HG03159 (cell line): ENCODE measurements around the gene PLD3.
A peak's percentile ranks its signal among the peaks of the same experiment; 100 is the strongest.
"Not testable (repeated sequence)": the region's sequence is repeated elsewhere in the genome, so short reads cannot be mapped to it uniquely, and the experiment has no call there.

Source experiments
- ATAC-seq: cut with Tn5 transposase; IDR thresholded peaks from one replicate; pipeline ENCODE4 v1.9.1; 2021; ENCODE audit warnings: mild to moderate bottlenecking, moderate library complexity; ENCODE audit not compliant: unreplicated experiment

PLD3 gene

DNA sequence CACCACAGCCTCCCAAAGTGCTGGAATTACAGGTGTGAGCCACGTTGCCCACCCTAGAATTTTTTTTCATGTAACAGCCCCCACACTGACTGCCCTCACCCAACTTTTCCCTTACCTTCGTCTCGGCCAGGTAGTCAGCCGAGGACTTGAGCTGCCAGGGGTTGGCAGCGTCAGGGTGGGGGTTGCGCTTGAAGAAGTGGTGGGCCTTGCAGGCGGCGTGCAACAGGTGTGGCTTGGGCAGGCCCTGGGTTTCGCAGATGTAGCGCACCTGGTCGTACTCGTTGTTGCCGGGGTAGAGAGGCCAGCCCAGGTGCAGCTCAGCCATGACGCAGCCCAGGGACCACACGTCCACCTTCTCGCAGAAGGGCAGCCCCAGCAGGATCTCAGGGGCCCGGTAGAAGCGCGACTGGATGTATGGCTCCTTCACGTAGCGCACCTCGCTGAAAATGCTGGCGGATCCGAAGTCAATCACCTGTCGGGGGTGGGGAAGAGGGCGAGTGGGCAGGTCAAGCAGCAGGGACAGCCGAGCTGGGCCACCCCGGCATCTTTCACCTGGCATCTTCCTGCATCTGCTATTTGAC lies 35.3 kb downstream of the PLD3 start:
- no peak for ATAC-seq

DNA sequence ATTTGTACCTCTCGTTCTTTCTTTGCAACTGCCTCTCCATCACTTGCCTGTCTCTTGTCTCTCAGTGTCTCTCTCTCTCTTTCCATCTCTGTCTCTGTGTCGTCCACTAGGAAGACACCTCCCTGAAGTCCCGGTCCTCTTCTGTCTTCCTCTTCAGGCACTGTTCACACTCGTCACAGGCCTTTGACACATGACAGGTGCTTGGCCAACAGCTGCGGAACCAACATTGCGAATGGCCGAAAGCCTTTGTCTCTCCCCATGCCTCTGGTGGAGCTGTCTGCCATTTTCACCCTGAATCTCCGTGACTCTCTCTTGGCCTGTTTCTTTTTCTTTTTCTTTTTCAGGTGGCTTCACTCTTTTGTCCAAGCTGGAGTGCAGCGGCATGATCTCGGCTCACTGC lies 38.7 kb downstream of the PLD3 start:
- ATAC-seq, result no peak

DNA sequence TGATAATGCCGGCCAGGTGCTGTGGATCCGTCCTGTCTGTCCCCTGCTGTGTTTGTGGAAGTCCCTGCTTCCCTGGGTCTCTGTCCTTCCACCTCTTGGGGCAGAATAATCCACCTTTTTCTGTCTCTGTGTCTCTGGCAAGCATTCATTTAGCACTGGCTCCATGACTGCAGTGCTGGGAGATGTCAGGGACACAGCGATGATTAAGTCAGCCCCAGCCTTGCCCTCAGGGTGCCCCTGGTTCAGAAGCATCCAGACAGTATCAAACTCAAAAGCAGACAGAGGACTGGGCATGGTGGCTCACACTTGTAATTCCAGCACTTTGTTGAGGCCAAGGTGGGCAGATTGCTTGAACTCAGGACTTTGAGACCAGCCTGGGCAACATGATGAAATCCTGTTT lies 40.0 kb downstream of the PLD3 start:
- no peak for ATAC-seq

DNA sequence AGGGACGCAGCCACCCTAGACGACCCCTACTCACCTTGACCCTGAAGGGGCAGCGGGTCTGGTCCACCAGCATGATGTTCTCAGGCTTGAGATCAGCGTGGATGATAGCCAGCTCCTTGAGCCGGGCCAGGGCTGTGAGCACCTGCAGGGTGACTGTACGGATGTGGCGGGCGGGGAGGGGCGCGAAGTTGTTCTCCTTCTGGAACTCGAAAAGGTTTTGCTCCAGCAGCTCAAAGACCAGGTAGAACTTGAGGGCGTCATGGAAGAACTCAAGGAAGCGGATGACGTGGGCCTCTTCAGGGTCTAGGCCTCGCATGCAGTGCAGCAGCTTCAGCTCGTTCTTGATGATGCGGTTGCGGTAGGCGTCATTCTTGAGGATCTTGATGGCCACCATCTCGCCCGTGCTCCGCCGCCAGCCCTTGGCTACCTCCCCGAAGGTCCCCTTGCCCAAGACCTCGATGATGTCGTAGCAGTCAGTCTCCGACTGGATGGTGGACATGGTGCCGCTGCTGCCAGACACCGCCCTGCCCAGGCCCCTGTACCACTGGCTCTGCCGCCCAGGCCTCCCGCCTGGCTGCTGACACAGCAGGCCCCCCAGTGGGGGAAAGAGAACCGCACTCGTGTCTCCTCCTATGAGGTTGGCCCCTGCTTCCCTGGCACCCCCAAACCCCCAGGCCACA lies 41.0 kb downstream of the PLD3 start:
- ATAC-seq, result no peak

DNA sequence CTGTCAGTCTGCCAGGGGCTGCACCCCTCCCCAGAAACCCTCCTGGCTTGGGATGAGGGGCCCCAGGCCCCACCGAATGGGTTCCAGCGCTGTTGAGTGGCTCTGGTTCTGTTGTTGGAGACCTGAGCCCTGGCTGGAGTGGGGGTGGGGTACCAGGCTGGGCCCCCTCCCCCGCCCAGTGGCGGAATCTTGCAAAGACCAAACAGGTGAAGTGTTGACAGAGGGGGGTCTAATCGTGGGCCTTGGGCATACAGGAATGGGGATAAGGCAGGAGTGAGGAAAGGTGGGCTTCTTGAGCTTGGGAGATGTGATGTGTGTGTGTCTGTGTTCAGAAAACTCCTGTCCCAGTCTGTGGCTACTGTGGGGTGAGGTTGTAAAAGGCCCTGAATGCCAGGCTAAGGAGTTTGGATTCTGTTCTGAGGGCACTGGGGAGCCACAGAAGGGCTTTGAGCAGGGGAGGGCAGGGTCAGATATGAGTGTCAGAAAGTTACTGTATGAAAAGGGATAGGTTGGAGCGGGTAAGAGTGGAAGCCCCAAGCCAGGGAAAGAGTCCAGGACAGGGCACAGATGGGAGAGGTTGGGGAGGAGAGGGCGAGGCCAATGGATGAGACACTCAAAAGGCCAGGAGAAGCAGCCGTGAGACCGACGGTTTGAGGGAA lies 41.7 kb downstream of the PLD3 start, which contains the start of gene HIPK4:
HIPK4 (minus strand) TSS at position 98 of the 659 bp plus-strand sequence. CDS start 279 bp downstream, outside the sequence.
- ATAC-seq, result no peak

DNA sequence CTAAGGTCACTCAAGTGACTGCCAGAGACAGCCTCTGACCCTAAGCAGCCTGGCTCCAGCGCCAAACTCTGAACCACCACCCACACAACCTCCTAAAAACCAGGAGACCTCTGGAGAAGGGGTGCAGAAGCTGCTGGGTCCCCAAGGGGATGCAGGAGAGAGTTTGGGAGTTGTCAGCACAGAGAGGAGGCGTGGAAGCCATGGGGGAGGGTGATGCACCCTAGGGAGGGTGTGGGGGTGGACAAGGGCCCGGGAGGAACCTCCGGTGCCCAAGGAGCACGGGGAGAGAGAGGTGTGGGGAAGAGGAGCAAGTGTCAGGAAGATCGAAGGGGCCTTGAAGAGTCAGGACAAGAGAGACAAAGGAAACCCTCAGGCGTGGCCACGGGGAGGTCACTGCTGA lies 43.6 kb downstream of the PLD3 start:
- no peak for ATAC-seq

DNA sequence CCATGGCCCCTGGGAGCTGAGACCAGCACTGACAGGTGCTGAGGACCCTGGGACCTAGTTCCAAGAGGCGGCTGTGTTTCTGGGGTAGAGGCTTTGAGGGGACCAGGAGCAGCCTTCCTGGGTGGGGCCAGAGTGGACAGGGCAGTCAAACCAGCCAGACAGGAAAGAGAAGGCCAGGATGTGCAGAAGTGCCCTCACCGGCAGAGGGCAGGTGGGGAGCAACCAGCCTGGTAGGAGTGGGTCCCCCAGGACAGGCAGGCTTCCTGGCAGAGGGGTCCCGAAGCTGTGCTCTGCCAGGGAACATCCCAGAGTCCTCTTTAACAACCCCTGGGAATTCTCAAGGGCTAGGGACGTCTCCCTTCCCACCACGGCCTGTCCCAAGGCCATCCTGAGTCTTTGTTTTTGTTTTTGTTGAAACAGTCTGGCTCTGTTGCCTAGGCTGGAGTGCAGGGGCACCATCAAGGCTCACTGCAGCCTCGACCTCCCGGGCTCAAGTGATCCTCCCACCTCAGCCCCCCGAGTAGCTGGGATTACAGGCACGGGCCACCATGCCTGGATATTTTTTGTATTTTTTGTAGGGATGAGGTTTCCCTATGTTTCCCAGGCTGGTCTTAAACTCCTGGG lies 44.5 kb downstream of the PLD3 start:
- ATAC-seq, result no peak

DNA sequence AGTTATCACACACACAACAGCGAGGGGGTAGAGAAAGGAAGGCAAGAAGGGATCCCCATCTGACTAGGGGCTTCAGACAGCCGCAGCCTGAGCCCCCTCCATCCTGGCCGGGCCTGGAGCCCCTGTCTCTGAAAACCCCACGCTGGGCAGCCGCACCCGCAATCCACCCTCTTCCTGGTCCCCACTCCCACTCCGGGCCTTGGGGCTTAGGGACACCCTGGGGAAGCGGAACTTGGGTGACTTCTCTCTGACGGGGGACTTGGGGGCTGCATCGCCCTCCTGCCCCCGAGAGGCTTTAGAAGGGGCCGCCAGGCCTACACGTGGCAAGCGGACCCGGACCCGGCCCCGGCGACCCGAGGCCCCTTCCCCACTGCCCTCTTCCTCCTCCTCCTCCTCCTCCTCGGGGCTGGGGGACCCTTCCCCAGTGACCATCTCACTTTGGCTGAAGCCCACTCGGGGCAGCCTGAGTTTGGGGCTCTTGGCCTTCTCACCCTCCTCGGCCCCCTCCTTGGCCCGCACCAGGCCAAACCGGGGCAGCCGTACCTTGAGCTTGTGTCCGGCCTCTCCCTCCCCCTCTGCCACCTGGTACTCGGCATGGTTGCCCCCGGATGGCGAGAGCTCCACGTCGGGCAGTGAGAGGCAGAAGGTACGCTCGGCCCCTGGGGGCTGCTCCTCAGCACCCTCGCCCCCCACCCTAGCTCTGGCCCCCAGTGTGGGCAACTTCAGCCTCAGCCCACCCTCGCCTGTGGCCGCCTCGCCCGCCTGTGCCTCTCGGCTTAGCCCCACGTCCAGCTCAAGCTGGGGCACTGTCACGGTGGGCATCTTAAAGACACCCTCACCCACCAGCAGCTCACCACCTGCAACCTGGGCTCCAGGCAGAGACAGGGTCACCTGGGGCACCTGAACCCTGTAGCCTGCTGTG lies 45.7 kb downstream of the PLD3 start:
- ATAC-seq, result no peak

DNA sequence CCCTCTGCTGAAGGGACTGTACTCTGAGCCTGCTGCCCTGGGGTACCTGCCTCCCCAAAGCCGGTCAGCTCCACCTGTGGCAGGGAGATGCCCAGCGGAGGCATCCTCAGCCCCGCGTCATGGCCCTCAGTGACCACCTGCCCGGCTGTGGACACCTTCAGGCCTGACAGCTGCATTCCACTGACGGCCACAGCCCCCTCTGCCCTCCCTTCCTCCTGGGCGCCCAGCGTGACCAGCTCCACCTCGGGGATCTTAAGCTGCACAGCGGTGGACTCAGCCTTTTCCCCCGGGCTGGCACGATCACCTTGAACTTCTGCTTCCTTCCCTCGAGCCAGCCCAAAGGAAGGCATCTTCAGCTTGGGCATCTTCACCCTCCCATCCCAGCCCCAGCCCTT lies 46.3 kb downstream of the PLD3 start:
- no peak for ATAC-seq

DNA sequence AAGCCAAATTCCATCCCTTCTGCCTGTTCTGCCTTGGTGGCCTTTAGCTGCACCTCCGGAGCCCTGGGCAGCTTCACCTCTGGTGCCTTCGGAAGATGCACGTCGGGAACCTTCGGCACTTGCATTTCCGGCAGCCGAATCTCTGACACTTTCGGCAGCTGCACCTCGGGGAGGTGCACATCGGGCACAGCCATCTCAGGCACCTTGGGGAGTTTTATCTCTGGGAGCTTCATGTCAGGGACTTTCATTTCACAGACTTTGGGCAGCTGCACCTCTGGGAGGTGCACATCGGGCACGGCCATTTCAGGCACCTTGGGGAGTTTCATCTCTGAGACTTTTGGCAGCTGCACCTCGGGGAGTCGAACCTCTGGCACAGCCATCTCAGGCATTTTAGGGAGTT lies 47.5 kb downstream of the PLD3 start:
- ATAC-seq, result no peak

DNA sequence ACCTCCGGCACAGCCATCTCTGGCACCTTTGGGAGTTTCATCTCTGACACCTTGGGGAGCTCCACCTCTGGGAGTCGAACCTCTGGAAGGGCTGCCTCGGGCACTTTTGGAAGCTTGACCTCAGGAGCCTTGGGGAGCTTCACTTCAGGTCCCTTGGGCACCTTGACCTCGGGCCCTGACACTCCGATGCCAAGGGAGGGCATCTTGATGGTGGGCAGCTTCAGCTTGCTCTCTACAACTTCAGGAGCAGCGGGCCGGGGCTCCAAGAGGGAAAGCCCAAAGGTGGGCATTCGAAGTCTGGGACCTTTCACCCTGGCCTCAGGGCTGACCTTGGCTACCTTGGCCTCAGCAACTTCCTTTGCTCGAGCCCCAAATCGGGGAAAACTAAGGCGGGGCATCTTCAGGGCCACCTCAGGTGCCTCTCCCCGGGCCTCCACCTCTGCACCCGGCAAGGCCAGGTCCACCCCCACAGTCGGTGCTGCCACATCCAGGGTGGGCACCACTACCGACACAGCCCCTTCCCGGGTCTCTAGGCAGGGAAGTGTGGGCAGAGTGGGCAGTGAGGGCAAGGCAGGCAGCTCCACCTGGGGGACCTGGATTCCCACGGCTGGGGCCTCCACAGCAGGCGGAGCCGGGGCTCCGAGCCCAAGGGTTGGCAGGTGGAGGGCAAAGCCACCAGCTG lies 48.5 kb downstream of the PLD3 start:
- no peak for ATAC-seq

DNA sequence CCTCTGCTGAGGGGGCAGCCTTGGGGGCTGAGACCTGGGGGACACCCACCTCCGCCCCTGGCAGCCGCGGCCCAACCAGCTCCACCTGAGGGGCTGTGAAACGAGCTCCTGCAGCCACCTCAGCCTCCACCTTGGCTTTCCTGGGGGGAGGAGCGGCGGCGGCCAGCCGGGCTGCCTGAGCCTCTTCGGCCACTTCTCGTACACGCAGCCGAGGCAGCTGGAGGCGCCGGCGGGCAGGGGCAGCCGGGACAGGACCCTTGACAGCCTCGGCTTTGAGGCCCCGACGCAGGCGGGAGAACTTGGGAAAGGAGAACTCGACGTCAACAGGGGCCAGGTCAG lies 49.0 kb downstream of the PLD3 start:
- ATAC-seq, result no peak

DNA sequence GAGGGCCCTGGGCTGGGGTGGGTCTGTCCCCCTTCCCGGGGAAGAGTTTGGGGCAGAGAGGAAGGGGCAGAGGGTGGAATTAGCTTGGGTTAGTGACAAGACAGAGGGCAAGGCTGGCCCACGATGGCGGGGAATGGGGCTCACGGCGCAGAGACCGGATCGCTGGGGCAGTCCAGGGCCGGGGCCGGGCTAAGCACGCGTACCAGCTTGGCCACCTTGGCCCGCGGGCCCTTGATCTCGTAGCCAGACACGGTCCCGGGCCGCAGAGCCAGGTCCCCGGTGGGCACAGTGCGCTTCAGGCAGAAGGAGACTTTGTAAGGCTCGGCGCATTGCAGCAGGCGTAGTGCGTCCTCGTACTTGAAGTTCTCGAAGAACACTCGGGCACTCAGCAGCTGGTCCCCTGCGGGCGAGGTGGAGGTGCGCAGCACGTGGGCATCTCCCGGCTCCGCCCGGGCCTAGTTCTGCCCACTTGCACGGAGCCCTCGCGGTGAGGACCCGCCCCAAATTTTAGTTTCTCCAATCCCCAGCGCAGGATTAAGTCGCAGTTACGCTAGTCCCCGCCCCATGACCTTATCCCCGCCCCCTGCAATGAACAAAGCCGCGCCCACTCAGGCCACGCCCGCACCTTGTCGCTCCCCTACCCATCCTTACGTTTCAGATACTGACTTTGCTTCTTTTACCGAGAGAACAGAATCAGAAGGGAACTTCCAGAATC lies 50.1 kb downstream of the PLD3 start:
- ATAC-seq, result no peak

DNA sequence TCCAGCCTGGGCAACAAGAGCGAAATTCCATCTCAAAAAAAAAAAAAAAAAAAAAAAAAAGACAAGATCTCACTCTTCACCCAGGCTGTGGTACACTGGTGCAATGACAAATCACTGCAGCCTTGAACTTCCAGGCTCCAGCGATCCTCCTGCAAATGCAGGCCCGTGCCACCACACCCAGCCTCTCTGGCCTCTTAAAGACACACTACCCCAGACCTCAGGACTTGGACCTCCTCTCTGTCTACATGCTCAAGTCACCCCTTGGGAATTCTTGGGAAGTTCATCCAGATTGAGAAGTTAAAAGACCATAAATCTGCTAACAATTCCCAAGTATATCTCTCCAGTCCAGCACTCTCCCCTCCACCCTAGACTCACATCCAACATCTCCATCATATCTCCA lies 52.1 kb downstream of the PLD3 start:
- no peak for ATAC-seq

DNA sequence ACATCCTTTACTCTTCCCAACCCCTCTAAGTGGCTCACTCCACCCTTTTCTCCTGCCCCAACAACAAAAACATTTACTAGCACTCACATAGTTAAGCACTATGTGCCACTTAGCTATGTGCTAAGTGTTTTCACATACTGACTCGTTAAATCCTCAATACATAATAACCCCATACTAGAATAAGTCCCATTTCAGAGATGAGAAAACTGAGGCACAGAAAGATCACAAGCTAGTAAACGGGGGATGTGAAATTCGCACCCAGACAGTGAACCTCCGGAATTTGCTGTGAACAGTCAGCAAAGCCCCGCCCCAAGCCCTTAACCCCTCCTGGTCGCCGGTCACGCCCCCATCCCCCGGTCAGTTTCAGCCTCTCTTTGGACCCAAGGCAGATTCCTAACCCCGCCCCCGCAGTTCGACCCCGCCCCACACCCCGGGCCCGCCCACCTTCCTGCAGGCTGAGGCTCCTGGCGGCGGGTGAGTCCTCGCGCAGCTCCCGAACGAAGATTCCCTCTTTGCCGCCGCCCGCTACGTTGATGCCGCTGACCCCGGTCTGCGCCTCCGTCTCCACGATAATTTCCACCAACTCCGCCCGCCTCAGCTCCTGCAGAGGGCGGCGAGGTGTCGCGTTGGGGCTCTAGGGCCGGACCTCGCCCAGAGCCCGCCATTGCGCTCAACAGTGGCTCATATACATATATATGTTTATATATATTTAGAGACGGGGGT lies 54.9 kb downstream of the PLD3 start:
- ATAC-seq, result peak; percentile 69

DNA sequence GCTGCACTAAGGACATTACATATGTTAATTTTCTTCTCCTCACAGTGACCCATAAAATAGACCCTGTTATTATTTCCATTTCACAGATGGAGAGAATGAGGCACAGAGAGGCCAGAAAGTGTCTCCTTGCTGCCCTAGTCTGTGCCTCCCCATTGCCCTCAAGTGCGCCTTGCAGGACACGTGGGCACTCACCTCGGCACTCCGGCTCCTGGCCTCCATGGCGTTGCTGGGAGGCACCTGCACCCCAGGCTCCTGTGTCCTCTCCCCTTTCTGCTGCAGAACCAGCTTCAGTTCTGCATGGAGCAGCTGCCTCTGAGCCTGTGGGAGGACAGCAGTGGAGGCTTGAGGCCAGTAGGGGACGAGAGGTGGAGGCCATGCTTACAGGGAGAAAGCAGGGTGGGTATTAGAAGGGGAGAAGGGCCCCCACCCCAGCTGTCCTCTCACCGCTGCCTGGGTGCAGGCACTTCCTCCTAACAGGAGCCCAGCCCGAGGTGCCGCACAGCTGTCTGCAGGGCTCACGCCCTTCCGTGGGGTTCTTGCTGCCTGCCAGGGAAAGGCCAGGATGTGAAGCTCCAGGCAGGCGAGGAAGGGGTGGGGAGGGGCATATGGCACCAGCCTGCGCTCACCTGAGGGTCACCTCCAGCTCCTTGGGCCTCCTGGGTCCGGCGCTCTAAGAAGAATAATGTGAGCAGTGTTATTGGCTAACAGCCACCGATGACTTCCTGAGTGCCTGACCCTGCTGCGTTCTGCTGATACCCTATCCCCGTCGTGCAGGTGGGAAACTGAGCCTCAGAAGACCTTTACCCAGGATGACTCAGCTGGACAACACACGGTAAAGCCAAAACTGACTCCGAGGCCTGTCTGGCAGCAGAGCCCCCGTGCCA lies 59.5 kb downstream of the PLD3 start:
- no peak for ATAC-seq

DNA sequence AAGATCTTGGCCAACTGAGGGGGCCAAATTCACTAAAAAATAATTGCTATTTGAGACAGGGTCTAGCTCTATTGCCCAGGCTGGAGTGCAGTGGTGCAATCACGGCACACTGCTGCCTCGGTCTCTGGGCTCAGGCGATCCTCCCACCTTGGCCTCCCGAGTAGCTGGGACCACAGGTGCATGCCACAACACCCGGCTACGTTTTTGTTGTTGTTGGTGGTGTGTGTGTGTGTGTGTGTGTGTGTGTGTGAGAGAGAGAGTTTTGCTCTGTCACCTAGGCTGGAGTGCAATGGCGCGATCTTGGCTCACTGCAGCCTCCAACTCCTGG lies 60.1 kb downstream of the PLD3 start:
- ATAC-seq, result not testable (repeated sequence)

DNA sequence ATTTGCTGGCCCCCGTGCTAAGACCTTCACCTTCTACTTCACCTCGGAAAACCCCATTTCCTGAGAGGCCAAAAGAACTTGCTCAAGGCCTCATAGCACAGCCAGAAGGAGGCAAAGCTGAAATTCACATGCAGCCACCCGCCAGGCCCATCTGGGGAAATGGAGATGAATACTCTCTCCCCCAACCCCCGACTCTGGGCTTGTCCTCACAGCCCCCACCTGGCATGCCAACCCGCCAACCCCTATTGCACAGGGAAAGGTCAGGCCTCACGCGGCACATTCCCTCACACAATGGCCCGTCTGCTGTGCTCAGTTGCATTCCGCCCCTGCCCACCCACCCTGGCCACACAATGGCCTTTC lies 61.5 kb downstream of the PLD3 start:
- no peak for ATAC-seq
